SU-DHL-6 (cell line): ENCODE measurements around the gene NPIPB6.

Experiments used
- H2AFZ ChIP-seq: fragments of 200-600 bp; sonication (generic); 2 replicates; pipeline ENCODE4 v1.6.1; 2014; ENCODE audit warnings: low read depth, mild to moderate bottlenecking, moderate library complexity, mixed read lengths, antibody characterized with exemption, low read length; ENCODE audit not compliant: severe bottlenecking
- H3F3A ChIP-seq: fragments of 200-600 bp; shearing (Covaris generic); 2 replicates; pipeline ENCODE4 v1.6.0; 2016; ENCODE audit warnings: antibody characterized with exemption, mild to moderate bottlenecking; ENCODE audit not compliant: insufficient read depth
- H3K27ac ChIP-seq: fragments of 200-600 bp; sonication (generic); 2 replicates; pipeline ENCODE4 v1.5.1; 2016; ENCODE audit warnings: low read depth, mild to moderate bottlenecking, low read length, moderate library complexity, mixed read lengths
- H3K27me3 ChIP-seq: fragments of 200-600 bp; sonication (generic), shearing (Covaris generic); 2 replicates; pipeline ENCODE4 v1.6.0; 2014; ENCODE audit warnings: mild to moderate bottlenecking, low read length
- H3K36me3 ChIP-seq: fragments of 200-600 bp; sonication (generic); 2 replicates; pipeline ENCODE4 v1.6.1; 2014; ENCODE audit warnings: mild to moderate bottlenecking, low read length, mixed read lengths
- H3K4me2 ChIP-seq: fragments of 300-600, 200-600 bp; shearing (Covaris generic), sonication (generic); 2 replicates; pipeline ENCODE4 v1.6.0; 2014; ENCODE audit warnings: low read length, low read depth, mild to moderate bottlenecking; ENCODE audit not compliant: poor library complexity, severe bottlenecking
- H3K4me3 ChIP-seq: fragments of 200-600 bp; sonication (generic); 2 replicates; pipeline ENCODE4 v1.5.1; 2014; ENCODE audit warnings: antibody characterized with exemption, low read length, mild to moderate bottlenecking, mixed read lengths; ENCODE audit not compliant: insufficient read depth, poor library complexity, severe bottlenecking
- H3K79me2 ChIP-seq: fragments of 200-600 bp; sonication (generic); 2 replicates; pipeline ENCODE4 v1.6.1; 2014; ENCODE audit warnings: mild to moderate bottlenecking, low read length, moderate library complexity; ENCODE audit not compliant: insufficient read depth
- H3K9ac ChIP-seq: fragments of 200-600 bp; sonication (generic); 2 replicates; pipeline ENCODE4 v1.7.0; 2014; ENCODE audit warnings: mild to moderate bottlenecking, low read length
- H3K9me2 ChIP-seq: fragments of 200-600 bp; sonication (generic); replicated peaks from 2 replicates; pipeline ENCODE4 v1.6.1; 2014; ENCODE audit warnings: low read length; ENCODE audit not compliant: insufficient read depth
- H3K9me3 ChIP-seq: fragments of 200-600 bp; sonication (generic); 2 replicates; pipeline ENCODE4 v1.6.1; 2014; ENCODE audit warnings: low read length, mixed read lengths; ENCODE audit not compliant: insufficient read depth
- H4K20me1 ChIP-seq: fragments of 200-600 bp; sonication (generic); 2 replicates; pipeline ENCODE4 v1.6.1; 2014; ENCODE audit warnings: low read depth, mild to moderate bottlenecking, antibody characterized with exemption, low read length, moderate library complexity, mixed read lengths
- CTCF ChIP-seq: fragments of 200-600 bp; sonication (generic); IDR thresholded peaks from one replicate; pipeline ENCODE4 v1.5.1; 2017; ENCODE audit warnings: antibody characterized with exemption, mild to moderate bottlenecking, low read length, moderate library complexity; ENCODE audit not compliant: insufficient read depth, poor library complexity, severe bottlenecking
- EZH2phosphoT487 ChIP-seq: fragments of 200-600 bp; sonication (generic), shearing (Covaris generic); conservative IDR thresholded peaks from 2 replicates; pipeline ENCODE4 v1.6.1; 2018; ENCODE audit warnings: mild to moderate bottlenecking, antibody characterized with exemption, low read length, moderate library complexity, mixed read lengths

NPIPB6 gene

GRCh38 chr16:28321700-28322411 is 41.5 kb downstream of the NPIPB6 start:
- Histone ChIP-seq H3K36me3 (no peaks in the 10 kb centered on the region), H3K9ac (no peak overlapping the region), H4K20me1 (no peaks in the 10 kb centered on the region), H2AFZ (no peak overlapping the region), H3K9me2 (no peaks in the 10 kb centered on the region), H3K9me3 (no peaks in the 10 kb centered on the region), H3K4me2 (no peak overlapping the region), H3K79me2 (no peaks in the 10 kb centered on the region), H3K27ac (no peak overlapping the region), H3K4me3 (no peak overlapping the region), H3K27me3 (no peaks in the 10 kb centered on the region), H3F3A (no peaks in the 10 kb centered on the region)
- TF ChIP-seq CTCF = peak; percentile 85
- no peak for TF ChIP-seq EZH2phosphoT487

DNA sequence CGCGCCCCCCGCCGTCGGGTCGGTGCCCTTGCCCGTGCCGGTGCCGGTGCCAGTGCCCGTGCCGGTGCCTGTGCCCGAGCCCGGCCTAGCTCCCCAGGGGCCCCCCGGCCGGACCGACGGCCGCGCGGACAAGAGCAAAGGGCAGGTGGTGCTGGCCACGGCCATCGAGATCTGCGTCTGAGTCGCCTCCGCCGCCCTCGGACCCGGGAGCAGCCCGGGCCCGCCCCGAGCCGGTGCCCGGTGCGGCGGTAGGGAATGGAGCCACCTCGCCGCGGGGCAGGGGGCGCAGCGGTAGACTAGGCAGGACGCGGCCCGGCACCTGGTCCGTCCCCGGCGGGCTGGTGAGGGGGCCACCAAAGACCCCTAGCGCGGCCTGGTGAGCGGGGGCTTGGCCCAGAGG is 42.6 kb downstream of the NPIPB6 start:
- Histone ChIP-seq H3K27me3 (no peaks in the 10 kb centered on the region), H3K4me3 (no peak overlapping the region), H4K20me1 (no peaks in the 10 kb centered on the region), H2AFZ (no peak overlapping the region), H3K9me2 (no peaks in the 10 kb centered on the region), H3K27ac (no peak overlapping the region), H3K9ac (no peak overlapping the region), H3F3A (no peaks in the 10 kb centered on the region), H3K4me2 (no peak overlapping the region), H3K36me3 (no peaks in the 10 kb centered on the region), H3K9me3 (no peaks in the 10 kb centered on the region), H3K79me2 (no peaks in the 10 kb centered on the region)
- TF ChIP-seq EZH2phosphoT487 (no peak), CTCF (no peak)

DNA sequence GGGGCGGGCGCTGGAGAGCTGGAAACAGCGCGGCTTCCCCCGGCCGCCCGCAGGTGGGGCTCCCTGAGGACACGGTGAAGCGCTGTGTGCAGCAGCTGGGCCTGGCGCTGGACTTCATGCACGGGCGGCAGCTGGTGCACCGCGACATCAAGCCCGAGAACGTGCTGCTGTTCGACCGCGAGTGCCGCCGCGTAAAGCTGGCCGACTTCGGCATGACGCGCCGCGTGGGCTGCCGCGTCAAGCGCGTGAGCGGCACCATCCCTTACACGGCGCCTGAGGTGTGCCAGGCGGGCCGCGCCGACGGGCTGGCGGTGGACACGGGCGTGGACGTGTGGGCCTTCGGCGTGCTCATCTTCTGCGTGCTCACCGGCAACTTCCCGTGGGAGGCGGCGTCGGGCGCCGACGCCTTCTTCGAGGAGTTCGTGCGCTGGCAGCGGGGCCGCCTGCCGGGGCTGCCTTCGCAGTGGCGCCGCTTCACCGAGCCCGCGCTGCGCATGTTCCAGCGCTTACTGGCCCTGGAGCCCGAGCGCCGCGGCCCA is 43.2 kb downstream of the NPIPB6 start:
- Histone ChIP-seq H3K9ac (no peak overlapping the region), H3K79me2 (no peaks in the 10 kb centered on the region), H3K27ac (no peak overlapping the region), H3K9me2 (no peaks in the 10 kb centered on the region), H3K36me3 (no peaks in the 10 kb centered on the region), H2AFZ (no peak overlapping the region), H4K20me1 (no peaks in the 10 kb centered on the region), H3F3A (no peaks in the 10 kb centered on the region), H3K4me2 (no peak overlapping the region), H3K9me3 (no peaks in the 10 kb centered on the region), H3K4me3 (no peak overlapping the region), H3K27me3 (no peaks in the 10 kb centered on the region)
- TF ChIP-seq CTCF = no peak
- no peak for TF ChIP-seq EZH2phosphoT487
